GM18505 (cell line): Measurements from ENCODE around the gene SLC47A1.

Experiments used
- ATAC-seq: cut with Tn5 transposase; IDR thresholded peaks from one replicate; pipeline ENCODE4 v1.9.1; 2021; ENCODE audit not compliant: unreplicated experiment
- POLR2A ChIP-seq: IDR thresholded peaks from 4 replicates; pipeline ENCODE4 v1.6.1; 2011; ENCODE audit warnings: borderline replicate concordance; ENCODE audit not compliant: insufficient read depth, insufficient read length; ENCODE audit errors: extremely low read depth

SLC47A1 gene

GRCh38 chr17:19619705-19620325, 86.2 kb downstream of the SLC47A1 start:
- TF ChIP-seq POLR2A, result no peak

GRCh38 chr17:19621697-19622096, 88.0 kb downstream of the SLC47A1 start:
- TF ChIP-seq POLR2A, result no peak
- ATAC-seq, result no peak

More at GRCh38 chr17:19619705-19620325, 86.2 kb downstream of the SLC47A1 start:
- no peak for ATAC-seq

GRCh38 chr17:19626079-19626478, 92.4 kb downstream of the SLC47A1 start:
- TF ChIP-seq POLR2A, result no peak

More at GRCh38 chr17:19626079-19626478, 92.4 kb downstream of the SLC47A1 start:
- ATAC-seq, result no peak
